Lower leg skin (tissue), 3 donors: ENCODE data around the gene SKI.

Experiments
- CTCF ChIP-seq, 3 donors: fragments of 450-650 bp; IDR thresholded peaks; one replicate each; pipeline ENCODE4 v1.5.1; 2016; ENCODE audit warnings: antibody characterized with exemption in 3 of 3, mild to moderate bottlenecking in 3 of 3, moderate library complexity in 2 of 3
- POLR2A ChIP-seq, 2 donors: fragments of 450-650 bp; IDR thresholded peaks; one replicate each; pipeline ENCODE4 v1.6.1; 2016 to 2017; ENCODE audit warnings: antibody characterized with exemption in 2 of 2, mild to moderate bottlenecking in 1 of 2, moderate library complexity in 1 of 2

GRCh38 chr1:2301607-2302291 lies 73.6 kb downstream of the SKI start:
- TF ChIP-seq CTCF (IDR thresholded peaks at IDR 0.05): no peak
- no peak for TF ChIP-seq POLR2A (IDR thresholded peaks at IDR 0.05)
